HG02885 (cell line): ENCODE data around the gene KCNG3.
"Not testable (repeated sequence)": the region's sequence is repeated elsewhere in the genome, so short reads cannot be mapped to it uniquely, and the experiment has no call there.

Experiments used
- ATAC-seq: cut with Tn5 transposase; IDR thresholded peaks from one replicate; pipeline ENCODE4 v1.9.1; 2021; ENCODE audit warnings: mild to moderate bottlenecking; ENCODE audit not compliant: unreplicated experiment, poor library complexity

Gene KCNG3

DNA sequence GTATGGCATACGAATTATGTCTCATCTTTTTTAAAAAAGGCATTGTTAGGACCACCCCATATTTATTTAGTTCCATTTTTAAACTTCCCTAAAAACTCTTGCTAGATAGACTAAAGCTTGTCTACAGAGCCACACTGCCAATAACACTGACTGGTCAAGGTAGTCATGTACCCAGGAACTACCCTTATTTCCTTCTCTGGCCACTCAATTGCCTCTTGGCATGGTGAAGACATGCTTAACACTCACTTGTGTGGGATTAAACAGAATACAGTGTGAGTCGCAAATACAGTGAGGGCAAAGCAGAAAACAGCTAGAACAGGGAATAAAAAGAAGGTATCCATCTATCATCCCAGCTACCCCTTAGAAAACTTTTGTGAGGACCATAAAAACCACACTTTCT is 57.4 kb downstream of the KCNG3 start:
- no peak for ATAC-seq

DNA sequence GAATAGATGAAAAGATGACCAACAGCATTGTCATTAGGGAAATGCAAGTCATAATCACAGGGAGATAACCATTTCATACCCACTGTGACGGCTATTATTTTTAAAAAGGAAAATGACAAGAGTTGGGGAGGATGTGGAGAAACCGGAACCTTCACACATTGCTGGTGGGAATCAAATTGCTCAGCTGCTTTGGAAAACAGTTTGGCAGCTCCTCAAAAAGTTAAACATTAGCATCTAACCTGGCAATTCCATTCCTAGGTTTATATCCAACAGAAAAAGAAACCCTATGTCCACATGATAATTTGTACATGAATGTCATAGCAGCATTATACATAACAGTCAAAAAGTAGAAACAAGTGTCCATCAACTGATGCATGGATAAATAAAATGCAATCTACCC is 58.2 kb downstream of the KCNG3 start:
- ATAC-seq: no peak

DNA sequence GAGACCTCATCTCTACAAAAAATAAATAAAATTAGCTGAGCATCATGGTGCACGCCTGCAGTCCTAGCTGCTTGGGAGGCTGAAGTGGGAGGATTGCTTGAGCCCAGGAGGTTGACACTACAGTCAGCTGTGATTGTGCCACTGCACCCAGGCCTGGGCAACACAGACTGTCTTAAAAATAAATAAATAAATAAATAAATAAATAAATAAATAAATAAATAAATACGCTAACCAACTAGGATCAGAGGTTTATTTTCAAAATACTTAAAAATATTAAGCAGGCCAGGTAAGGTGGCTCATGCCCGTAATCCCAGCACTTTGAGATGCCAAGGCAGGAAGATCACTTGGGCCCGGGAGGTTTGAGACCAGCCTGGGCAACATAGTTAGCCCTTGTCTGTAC is 63.6 kb downstream of the KCNG3 start:
- no peak for ATAC-seq

DNA sequence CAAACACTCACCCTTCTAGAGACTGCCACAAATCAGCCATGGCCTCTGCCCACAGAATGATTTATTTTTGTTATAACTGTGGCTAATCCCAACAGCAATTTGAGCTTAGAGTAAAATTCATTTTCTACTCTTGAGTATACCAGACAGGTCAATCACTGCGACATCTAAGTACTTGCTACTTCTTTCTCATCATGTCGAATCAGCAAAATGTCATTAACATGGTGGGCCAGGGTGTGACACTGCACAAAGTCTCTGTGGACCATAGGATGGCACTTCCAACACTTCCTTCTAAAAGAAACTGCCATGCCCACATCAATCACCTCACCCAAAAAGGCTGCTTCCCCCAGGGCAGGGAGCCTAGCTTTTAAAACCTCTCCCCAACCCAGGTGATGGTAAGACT is 64.4 kb downstream of the KCNG3 start:
- no peak for ATAC-seq

DNA sequence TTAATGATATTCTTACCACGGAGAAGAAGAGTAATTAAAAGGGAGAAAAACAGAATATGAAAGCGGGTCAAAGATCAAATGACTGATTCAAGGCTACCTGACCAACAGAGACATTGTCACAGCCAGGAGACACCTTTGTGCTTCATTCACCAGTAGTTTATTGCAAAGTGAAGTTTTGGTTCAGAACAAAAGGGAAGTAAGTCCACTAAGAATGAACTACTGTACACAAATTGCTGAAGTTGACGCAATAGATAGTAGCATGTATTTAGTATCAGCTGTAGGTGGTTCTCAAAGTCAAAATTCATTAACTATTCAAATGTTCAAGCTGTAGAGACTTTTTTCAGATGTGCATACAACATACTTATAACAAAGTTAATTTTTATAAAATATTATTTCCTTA is 68.1 kb downstream of the KCNG3 start:
- ATAC-seq: no peak

DNA sequence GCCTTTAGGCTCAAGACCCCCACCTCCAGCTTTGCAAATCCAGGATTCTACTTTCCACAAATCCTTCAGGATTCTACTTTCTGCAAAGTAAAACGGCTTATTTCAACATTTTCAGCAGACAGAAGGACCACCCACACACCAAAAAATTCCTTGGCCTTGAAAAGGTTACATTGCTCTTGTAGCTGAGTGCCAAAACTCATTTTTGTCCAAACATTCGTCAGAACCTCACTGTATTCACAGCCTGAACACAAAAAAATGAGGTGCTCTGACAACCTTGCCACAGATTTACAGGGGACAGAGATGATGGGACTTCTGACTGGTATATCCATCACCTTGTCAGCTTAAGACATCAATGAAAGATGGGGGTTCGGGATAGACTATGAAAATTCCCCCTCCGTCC is 69.7 kb downstream of the KCNG3 start:
- no peak for ATAC-seq

DNA sequence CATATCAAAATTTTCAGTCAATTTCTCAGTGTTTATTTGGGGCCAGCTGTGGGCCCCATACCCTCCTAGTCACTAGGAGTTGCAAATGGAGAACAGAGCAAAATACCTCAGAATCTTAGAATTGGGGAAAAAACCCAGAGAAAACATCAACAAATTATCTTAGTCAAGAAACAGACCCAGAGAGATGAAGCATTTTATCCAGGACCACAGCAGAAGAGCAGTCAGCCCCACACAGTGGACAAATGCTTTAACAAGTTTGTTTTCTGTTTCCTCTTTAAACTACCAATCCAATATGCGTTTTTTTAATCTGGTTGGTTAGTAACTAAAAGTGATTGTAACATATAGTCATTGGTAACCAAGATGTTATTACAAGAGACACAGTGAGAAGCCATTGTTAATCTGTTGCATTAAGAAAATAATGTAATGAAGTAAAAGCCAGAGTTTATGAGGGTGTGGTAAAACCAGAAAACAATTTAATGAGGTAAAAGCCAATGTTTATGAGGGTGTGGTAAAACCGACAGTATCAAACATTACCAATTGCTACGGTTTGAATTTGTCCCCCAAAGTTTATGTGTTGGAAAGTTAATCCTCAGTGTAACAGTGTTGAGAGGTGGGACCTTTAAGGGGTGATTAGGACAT is 72.1 kb downstream of the KCNG3 start:
- no peak for ATAC-seq

DNA sequence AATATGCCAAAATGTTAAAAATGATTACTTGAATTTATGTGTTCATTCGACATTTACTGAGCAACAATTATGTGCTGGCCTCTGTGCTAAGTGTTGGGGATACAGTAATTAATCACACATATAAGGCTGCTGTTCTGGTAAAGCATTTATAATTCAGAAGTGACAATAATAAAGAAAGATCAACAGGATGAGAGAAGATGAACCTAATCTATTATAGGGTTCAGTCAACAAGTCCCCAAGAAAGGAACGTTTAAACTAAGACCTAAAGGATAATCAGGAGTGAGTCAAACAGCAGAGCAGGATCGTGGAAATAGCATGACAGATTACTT is 72.7 kb downstream of the KCNG3 start:
- ATAC-seq: no peak

DNA sequence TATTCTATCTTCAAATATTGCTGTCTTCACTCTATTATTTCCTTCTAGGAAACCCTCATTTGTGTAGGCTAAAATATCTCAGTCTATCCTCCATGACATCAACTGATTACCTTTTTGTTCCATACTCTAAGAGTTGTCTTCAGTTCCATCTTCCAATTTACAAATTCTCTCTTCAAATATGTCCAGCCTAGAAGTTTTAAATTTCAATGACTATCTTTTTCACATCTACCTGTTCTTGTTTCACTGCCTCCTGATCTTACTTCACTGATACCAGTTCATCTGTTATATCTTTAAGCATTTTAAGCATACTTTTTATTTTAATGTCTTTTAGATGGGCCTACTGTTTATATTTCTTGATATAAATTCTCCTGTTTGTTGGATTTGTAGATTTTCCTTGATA is 79.1 kb downstream of the KCNG3 start:
- no peak for ATAC-seq

DNA sequence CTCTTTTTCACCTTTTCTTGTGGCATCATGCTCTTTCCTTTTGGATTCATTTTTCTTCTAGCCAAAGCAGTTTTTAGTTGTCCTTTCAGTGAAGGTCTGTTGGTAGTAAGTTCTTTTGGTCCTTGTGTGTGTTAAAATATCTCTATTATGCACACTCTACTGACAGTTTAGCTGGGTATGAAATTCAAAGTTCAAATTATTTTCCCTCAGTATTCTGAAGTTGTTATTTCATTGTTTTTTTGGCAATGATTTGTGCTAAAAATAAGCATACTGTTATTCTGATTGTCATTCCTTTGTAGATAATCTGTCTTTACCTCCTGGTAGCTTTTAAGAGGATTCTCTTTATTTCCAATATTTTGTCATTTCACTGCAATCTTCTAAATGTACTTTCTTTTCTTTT is 79.6 kb downstream of the KCNG3 start:
- no peak for ATAC-seq

DNA sequence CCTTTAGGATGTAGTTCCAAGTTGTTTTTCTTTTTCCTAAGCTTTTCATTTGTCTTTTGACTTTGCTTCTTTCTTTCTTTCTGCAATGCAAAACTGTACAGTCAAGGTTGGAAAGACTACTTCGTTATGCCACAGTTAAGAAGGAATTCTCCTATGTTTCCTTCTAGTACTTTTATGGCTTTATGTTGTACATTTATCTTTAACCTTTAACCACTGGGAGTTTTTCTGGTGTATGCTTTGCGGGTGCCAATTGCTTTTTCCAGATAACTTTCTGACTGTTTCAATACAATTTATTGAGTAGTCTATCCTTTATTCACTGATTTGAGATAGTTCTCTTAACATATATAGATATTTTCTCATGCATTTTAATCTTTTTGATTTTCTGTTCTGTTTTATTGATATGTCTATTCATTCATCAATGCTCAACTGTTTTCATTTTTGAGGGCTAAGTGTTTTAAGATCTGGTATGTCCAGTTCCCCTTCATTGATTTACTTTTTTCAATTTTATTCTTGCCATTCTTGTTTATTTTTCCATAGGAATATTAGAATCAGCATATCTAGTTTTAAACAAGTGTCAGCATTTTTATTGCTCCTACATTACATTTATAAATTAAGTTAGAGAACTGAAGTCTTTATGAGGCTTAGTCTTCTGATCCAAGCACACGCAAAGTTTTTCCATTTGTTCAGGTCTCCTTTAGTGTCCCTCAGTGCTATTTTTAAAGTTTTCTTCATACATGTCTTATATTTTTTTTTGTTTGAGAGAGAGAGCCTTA is 82.9 kb downstream of the KCNG3 start:
- ATAC-seq: no peak

DNA sequence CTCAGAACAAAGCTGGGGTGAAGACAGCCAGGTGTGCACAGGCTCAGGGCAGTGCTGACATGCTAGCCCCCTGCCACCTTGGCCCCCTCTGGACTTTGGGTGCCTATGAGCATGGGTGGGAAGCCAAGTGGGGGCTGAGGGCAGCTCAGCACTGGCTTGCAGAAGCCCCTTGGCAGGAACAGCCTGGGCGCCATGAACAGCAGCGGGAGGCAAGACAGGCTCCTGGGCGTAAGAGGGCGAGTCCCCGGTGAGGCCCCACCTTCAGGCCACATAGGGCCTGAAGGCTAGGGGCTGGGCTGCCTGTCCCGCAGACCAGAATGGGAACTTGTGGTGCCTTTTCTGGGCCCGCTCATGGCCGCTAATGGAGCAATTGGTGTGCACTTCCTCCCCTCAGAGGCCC is 85.8 kb downstream of the KCNG3 start:
- ATAC-seq: no peak

DNA sequence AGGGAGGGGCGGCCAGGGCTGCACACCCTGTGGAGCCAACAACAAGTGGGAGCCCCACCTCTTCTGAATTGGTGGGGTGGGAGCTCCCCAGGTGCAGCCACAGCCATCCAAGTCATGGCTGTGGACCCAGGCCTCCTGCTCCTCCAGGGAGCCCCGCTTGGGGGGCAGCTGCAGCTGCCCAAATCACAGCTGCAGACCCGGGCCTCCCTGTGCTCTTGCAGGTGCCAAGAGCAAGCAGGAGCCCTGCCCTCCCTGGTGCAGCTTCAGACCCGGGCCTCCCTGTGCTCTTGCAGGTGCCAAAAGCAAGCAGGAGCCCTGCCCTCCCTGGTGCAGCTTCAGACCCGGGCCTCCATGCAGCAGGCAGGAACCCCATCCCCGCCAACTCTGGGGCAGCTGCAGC is 86.3 kb downstream of the KCNG3 start:
- no peak for ATAC-seq

DNA sequence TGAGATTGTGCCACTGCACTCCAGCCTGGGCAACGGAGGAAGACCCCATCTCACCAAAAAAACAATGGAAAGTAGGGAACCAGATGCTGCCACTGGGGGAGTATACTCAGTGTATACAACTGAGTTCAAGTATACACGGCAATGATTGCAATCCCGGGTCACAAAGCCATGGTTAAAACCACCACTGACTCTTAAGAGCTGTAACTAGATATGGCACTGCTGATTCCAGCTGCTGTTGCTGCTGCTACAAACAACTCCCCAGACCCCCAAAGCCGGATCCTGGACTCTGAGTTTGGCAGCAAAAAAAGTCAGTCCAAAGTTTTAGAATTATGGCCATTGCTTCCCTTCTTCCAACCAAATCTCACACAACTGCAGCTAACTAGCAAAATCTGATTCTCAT is 89.1 kb downstream of the KCNG3 start:
- no peak for ATAC-seq

DNA sequence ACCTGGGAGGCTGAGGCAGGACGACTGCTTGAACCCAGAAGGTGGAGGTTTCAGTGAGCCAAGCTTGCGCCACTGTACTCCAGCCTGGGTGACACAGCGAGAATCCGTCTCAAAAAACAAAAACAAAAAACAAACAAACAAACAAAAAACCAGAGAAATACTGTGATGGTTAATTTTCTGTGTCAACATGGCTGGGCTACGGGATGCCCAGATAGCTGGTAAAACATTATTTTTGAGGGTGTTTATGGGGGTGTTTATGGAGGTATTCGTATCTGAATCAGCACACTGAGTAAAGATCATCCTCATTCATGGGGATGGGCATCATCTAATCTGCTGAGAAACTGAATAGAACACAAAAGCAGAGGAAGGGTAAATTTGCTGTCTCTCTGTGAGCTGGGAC is 92.0 kb downstream of the KCNG3 start:
- ATAC-seq: no peak

DNA sequence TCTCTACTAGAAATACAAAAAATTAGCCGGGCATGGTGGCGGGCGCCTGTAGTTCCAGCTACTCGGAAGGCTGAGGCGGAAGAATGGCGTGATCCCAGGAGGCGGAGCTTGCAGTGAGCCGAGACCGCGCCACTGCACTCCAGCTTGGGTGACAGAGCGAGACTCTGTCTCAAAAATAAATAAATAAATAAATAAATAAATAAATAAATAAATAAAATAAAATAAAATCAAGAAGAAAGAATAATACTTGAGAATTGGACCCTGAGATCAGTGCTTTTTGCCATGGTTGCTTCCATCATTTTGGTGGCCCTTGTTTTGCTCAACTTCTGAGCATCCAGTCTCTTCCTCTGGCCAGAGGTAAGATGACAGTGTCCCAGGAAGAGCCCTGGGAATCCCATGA is 95.7 kb downstream of the KCNG3 start:
- ATAC-seq: not testable (repeated sequence)

DNA sequence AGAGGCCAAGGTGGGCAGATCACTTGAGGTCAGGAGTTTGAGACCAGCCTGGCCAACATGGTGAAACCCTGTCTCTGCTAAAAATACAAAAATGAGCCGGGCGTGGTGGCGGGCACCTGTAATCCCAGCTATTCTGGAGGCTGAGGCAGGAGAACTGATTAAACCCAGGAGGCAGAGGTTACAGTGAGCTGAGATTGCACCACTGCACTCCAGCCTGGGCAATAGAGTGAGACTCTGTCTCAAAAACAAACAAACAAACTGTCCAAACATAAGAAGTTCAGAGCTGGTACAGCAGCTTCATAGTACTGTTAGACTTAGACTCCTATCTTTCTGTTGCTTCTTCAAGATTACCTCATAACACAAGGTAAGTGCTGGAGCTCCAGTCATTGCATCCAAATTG is 100.5 kb downstream of the KCNG3 start:
- ATAC-seq: not testable (repeated sequence)

DNA sequence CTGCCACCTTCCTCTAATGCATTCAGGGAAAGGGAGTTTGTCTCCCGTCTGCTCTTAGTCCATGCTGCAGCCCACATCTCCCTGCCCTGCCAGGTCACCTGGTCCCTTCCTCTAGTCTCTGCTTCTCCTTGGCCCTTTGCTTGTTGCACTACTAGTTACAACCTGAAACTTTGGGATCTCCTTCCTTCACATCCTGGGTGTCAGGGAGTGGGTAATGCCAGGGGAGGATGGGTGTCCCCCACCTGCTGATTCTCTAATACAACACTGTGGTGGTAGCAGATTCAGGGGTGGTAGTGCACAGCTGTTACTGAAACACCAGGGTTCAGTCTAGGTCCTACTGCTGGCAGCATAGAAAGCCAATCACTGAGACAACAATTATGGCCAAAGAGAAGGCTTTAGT is 101.6 kb downstream of the KCNG3 start:
- no peak for ATAC-seq
